ENCODE data around the gene KIFBP. TPM values are rescaled to one million over a fixed set of nuclear protein-coding genes. Genes with fewer than 3 reads are reported as not detected.

The KIFBP gene
- total and polyA plus RNA-seq, 9 of the 15 experiments (the other 6 are each of a cell fraction or from before 2014, with no cell fraction given): 5.6 to 23.2 (median 14.8) TPM

DNA sequence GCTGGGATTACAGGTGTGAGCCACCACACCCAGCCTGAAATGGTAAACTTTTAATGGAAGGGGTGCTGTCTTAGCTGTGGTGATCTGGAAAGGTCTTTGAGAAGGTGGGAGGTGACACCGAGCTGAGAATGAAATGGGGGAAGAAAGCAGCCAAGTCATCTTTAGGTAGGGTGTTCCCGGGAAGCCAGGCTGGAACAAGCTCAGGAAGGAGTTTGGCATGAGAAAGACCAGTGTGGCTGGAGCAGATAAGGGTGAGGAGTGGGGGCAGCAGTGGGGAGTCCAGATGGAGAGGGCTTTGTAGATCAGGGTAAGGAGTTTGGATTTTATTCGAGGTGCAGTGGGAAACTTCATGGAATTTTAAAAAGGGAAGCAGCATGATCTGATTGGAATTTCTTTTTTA lies 30.0 kb downstream of the KIFBP start (continued):
- TF ChIP-seq, protein P1, sequence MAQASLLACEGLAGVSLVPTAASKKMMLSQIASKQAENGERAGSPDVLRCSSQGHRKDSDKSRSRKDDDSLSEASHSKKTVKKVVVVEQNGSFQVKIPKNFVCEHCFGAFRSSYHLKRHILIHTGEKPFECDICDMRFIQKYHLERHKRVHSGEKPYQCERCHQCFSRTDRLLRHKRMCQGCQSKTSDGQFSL (CRISPR knock-in tag; IDR thresholded peaks at IDR 0.05): no peak
- TF ChIP-seq, protein P1 (tag; IDR thresholded peaks at IDR 0.05): no peak
- TF ChIP-seq TEAD1 (CRISPR knock-in tag; IDR thresholded peaks at IDR 0.05): no peak
- no peak for TF ChIP-seq CCNT2 (IDR thresholded peaks at IDR 0.05; ENCODE audit: borderline replicate concordance, extremely low read depth, insufficient read length, low read depth, low read length)
- TF ChIP-seq TAF7 (tag; IDR thresholded peaks at IDR 0.05): no peak
- peak; percentile 40; the same call in 1 of the 2 replicates for TF ChIP-seq POLR2AphosphoS5 (IDR thresholded peaks at IDR 0.05; ENCODE audit: control insufficient read depth, insufficient read depth, low read depth, low read length)
- no peak for TF ChIP-seq ZNF140 (CRISPR knock-in tag; IDR thresholded peaks at IDR 0.05)
- no peak for TF ChIP-seq ZFP36 (IDR thresholded peaks at IDR 0.05; ENCODE audit: low read depth, low read length, partially characterized antibody)
- no peak for TF ChIP-seq CBX5 (IDR thresholded peaks at IDR 0.05; ENCODE audit: borderline replicate concordance, low read depth)
- TF ChIP-seq, protein P2, sequence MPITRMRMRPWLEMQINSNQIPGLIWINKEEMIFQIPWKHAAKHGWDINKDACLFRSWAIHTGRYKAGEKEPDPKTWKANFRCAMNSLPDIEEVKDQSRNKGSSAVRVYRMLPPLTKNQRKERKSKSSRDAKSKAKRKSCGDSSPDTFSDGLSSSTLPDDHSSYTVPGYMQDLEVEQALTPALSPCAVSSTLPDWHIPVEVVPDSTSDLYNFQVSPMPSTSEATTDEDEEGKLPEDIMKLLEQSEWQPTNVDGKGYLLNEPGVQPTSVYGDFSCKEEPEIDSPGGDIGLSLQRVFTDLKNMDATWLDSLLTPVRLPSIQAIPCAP (CRISPR knock-in tag; IDR thresholded peaks at IDR 0.05; ENCODE audit: borderline replicate concordance): no peak
- TF ChIP-seq, protein P3, sequence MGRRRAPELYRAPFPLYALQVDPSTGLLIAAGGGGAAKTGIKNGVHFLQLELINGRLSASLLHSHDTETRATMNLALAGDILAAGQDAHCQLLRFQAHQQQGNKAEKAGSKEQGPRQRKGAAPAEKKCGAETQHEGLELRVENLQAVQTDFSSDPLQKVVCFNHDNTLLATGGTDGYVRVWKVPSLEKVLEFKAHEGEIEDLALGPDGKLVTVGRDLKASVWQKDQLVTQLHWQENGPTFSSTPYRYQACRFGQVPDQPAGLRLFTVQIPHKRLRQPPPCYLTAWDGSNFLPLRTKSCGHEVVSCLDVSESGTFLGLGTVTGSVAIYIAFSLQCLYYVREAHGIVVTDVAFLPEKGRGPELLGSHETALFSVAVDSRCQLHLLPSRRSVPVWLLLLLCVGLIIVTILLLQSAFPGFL (CRISPR knock-in tag; IDR thresholded peaks at IDR 0.05): no peak
- TF ChIP-seq, protein P4, sequence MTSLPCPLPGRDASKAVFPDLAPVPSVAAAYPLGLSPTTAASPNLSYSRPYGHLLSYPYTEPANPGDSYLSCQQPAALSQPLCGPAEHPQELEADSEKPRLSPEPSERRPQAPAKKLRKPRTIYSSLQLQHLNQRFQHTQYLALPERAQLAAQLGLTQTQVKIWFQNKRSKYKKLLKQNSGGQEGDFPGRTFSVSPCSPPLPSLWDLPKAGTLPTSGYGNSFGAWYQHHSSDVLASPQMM (CRISPR knock-in tag; IDR thresholded peaks at IDR 0.05): no peak
- TF ChIP-seq ELF4 (CRISPR knock-in tag; IDR thresholded peaks at IDR 0.05): peak; percentile 69; the same call in 1 of the 2 replicates
- TF ChIP-seq SIN3B (IDR thresholded peaks at IDR 0.05; ENCODE audit: low read depth): no peak
- TF ChIP-seq MYBL2 (IDR thresholded peaks at IDR 0.05; ENCODE audit: low read depth): no peak
- TF ChIP-seq MYBL2 (CRISPR knock-in tag; IDR thresholded peaks at IDR 0.05; ENCODE audit: borderline replicate concordance): no peak
- TF ChIP-seq, protein P5, sequence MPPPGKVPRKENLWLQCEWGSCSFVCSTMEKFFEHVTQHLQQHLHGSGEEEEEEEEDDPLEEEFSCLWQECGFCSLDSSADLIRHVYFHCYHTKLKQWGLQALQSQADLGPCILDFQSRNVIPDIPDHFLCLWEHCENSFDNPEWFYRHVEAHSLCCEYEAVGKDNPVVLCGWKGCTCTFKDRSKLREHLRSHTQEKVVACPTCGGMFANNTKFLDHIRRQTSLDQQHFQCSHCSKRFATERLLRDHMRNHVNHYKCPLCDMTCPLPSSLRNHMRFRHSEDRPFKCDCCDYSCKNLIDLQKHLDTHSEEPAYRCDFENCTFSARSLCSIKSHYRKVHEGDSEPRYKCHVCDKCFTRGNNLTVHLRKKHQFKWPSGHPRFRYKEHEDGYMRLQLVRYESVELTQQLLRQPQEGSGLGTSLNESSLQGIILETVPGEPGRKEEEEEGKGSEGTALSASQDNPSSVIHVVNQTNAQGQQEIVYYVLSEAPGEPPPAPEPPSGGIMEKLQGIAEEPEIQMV (tag; conservative IDR thresholded peaks at IDR 0.05; ENCODE audit: low read depth): no peak
- TF ChIP-seq TEAD2 (tag; IDR thresholded peaks at IDR 0.05): no peak
- TF ChIP-seq ZNF780A (CRISPR knock-in tag; IDR thresholded peaks at IDR 0.05): no peak
- TF ChIP-seq LEF1 (IDR thresholded peaks at IDR 0.05): no peak
- TF ChIP-seq FOXM1 (IDR thresholded peaks at IDR 0.05; ENCODE audit: low read depth): peak; percentile 58; the same call in 1 of the 2 replicates
- TF ChIP-seq FOXM1 (CRISPR knock-in tag; IDR thresholded peaks at IDR 0.05; ENCODE audit: low read depth): no peak
- no peak for TF ChIP-seq ZNF224 (CRISPR knock-in tag; IDR thresholded peaks at IDR 0.05)
- no peak for TF ChIP-seq ZKSCAN8 (CRISPR knock-in tag; IDR thresholded peaks at IDR 0.05)
- no peak for TF ChIP-seq ZNF232 (CRISPR knock-in tag; IDR thresholded peaks at IDR 0.05)
- no peak for TF ChIP-seq XRCC4 (IDR thresholded peaks at IDR 0.05; ENCODE audit: extremely low read depth, insufficient read depth, insufficient read length)

Measured in K562 (cell line).